H9 (cell line): ENCODE results near the gene TRAF7. TPM values are rescaled to one million over a fixed set of nuclear protein-coding genes. Genes with fewer than 3 reads are reported as not detected.

Experiments
- DNase-seq: peaks from one replicate; pipeline ENCODE4 v3.0.0-alpha.2; 2017
- H2AFZ ChIP-seq: one replicate; pipeline ENCODE4 v1.6.1; 2013; ENCODE audit warnings: mild to moderate bottlenecking, low read length, control low read depth, moderate library complexity
- H2AK5ac ChIP-seq: 2 replicates; pipeline ENCODE4 v1.6.1; 2013; ENCODE audit warnings: low read length, control low read depth, mixed read lengths; ENCODE audit not compliant: insufficient read length
- H2BK120ac ChIP-seq: one replicate; pipeline ENCODE4 v1.6.1; 2013; ENCODE audit warnings: low read depth, mild to moderate bottlenecking, low read length, control low read depth, inconsistent platforms; ENCODE audit not compliant: poor library complexity, severe bottlenecking
- H2BK12ac ChIP-seq: 2 replicates; pipeline ENCODE4 v1.6.1; 2013; ENCODE audit warnings: low read length, control low read depth, mixed read lengths, low read depth; ENCODE audit not compliant: insufficient read length
- H2BK15ac ChIP-seq: 2 replicates; pipeline ENCODE4 v1.6.1; 2013; ENCODE audit warnings: low read depth, low read length, control low read depth
- H2BK20ac ChIP-seq: one replicate; pipeline ENCODE4 v1.6.1; 2013; ENCODE audit warnings: low read depth, mild to moderate bottlenecking, low read length, control low read depth, inconsistent platforms; ENCODE audit not compliant: poor library complexity, severe bottlenecking
- H2BK5ac ChIP-seq: 2 replicates; pipeline ENCODE4 v1.6.1; 2013; ENCODE audit warnings: low read length, control low read depth, mixed read lengths; ENCODE audit not compliant: insufficient read length
- H3K14ac ChIP-seq: 2 replicates; pipeline ENCODE4 v1.6.1; 2013; ENCODE audit warnings: low read length, control low read depth; ENCODE audit not compliant: insufficient read depth
- H3K18ac ChIP-seq: 2 replicates; pipeline ENCODE4 v1.6.1; 2013; ENCODE audit warnings: low read depth, mild to moderate bottlenecking, mixed read lengths, low read length, control low read depth; ENCODE audit not compliant: insufficient read length
- H3K23ac ChIP-seq: 2 replicates; pipeline ENCODE4 v1.6.1; 2013; ENCODE audit warnings: low read length, control low read depth, mixed read lengths, low read depth; ENCODE audit not compliant: insufficient read length
- H3K23me2 ChIP-seq: 2 replicates; pipeline ENCODE4 v1.6.1; 2013; ENCODE audit warnings: low read depth, mild to moderate bottlenecking, mixed read lengths, low read length, control low read depth; ENCODE audit not compliant: insufficient read length, poor library complexity, severe bottlenecking
- H3K27ac ChIP-seq: 2 replicates; pipeline ENCODE4 v1.5.1; 2013; ENCODE audit warnings: low read length, control low read depth, mixed read lengths, low read depth; ENCODE audit not compliant: insufficient read length
- H3K27me3 ChIP-seq: 2 replicates; pipeline ENCODE4 v1.6.1; 2013; ENCODE audit warnings: low read length, control low read depth, inconsistent platforms; ENCODE audit not compliant: insufficient read depth
- H3K4ac ChIP-seq: 2 replicates; pipeline ENCODE4 v1.6.1; 2013; ENCODE audit warnings: low read depth, mild to moderate bottlenecking, control low read depth, inconsistent platforms, low read length, moderate library complexity
- H3K4me1 ChIP-seq: 2 replicates; pipeline ENCODE4 v1.6.1; 2013; ENCODE audit warnings: low read length, control low read depth, inconsistent platforms; ENCODE audit not compliant: insufficient read depth
- H3K4me2 ChIP-seq: 2 replicates; pipeline ENCODE4 v1.6.1; 2013; ENCODE audit warnings: low read length, control low read depth, mixed read lengths; ENCODE audit not compliant: insufficient read length, insufficient read depth
- H3K56ac ChIP-seq: 2 replicates; pipeline ENCODE4 v1.6.1; 2013; ENCODE audit warnings: low read depth, mild to moderate bottlenecking, mixed read lengths, low read length, control low read depth; ENCODE audit not compliant: insufficient read length
- H3K79me1 ChIP-seq: 2 replicates; pipeline ENCODE4 v1.6.1; 2013; ENCODE audit warnings: low read depth, mild to moderate bottlenecking, moderate library complexity, low read length, control low read depth, inconsistent platforms; ENCODE audit not compliant: insufficient read depth, poor library complexity, severe bottlenecking
- H3K79me2 ChIP-seq: 2 replicates; pipeline ENCODE4 v1.6.1; 2013; ENCODE audit warnings: low read length, control low read depth, inconsistent platforms; ENCODE audit not compliant: insufficient read depth
- H3K9ac ChIP-seq: 2 replicates; pipeline ENCODE4 v1.6.1; 2013; ENCODE audit warnings: low read length, control low read depth, mixed read lengths; ENCODE audit not compliant: insufficient read length; ENCODE audit errors: extremely low read depth
- H3K9me3 ChIP-seq: one replicate; pipeline ENCODE4 v1.6.1; 2013; ENCODE audit warnings: low read depth, low read length, inconsistent platforms; ENCODE audit not compliant: control insufficient read depth
- H3T11ph ChIP-seq: one replicate; pipeline ENCODE4 v1.6.1; 2013; ENCODE audit warnings: mild to moderate bottlenecking, low read length, control low read depth, inconsistent platforms
- H4K20me1 ChIP-seq: one replicate; pipeline ENCODE4 v1.6.1; 2013; ENCODE audit not compliant: control insufficient read depth, insufficient read length, insufficient read depth
- H4K5ac ChIP-seq: 2 replicates; pipeline ENCODE4 v1.6.1; 2013; ENCODE audit warnings: low read depth, mild to moderate bottlenecking, mixed read lengths, low read length, control low read depth; ENCODE audit not compliant: insufficient read length
- H4K8ac ChIP-seq: replicated peaks from 2 replicates; pipeline ENCODE4 v1.6.1; 2013; ENCODE audit warnings: low read length, control low read depth, mixed read lengths, low read depth; ENCODE audit not compliant: insufficient read length
- H4K91ac ChIP-seq: 2 replicates; pipeline ENCODE4 v1.6.1; 2013; ENCODE audit warnings: low read depth, mild to moderate bottlenecking, moderate library complexity, mixed read lengths, low read length, control low read depth; ENCODE audit not compliant: insufficient read length
- H3K27ac Mint-ChIP-seq, 3 experiments: 2 replicates in 2 of 3; 3 replicates in 1 of 3; pipeline ENCODE4 v1.8.0; 2020 to 2021; ENCODE audit warnings: mixed read lengths in 3 of 3, mild to moderate bottlenecking in 1 of 3, moderate library complexity in 1 of 3
- H3K27me3 Mint-ChIP-seq: 2 replicates; pipeline ENCODE4 v1.8.0; 2021; ENCODE audit warnings: low read depth, mild to moderate bottlenecking, moderate library complexity, mixed read lengths
- H3K36me3 Mint-ChIP-seq, 3 experiments: 2 replicates in 2 of 3; 3 replicates in 1 of 3; pipeline ENCODE4 v1.8.0; 2020 to 2021; ENCODE audit warnings: low read depth in 3 of 3, mixed read lengths in 3 of 3; ENCODE audit not compliant: insufficient read depth in 1 of 3
- H3K4me1 Mint-ChIP-seq, 2 experiments: 2 replicates each; pipeline ENCODE4 v1.8.0; 2020; ENCODE audit warnings: mixed read lengths in 2 of 2
- H3K4me3 Mint-ChIP-seq, 2 experiments: 2 replicates in 1 of 2; 3 replicates in 1 of 2; pipeline ENCODE4 v1.8.0; 2020 to 2021; ENCODE audit warnings: mild to moderate bottlenecking in 2 of 2, mixed read lengths in 2 of 2, moderate library complexity in 1 of 2
- H3K9me3 Mint-ChIP-seq, 2 experiments: 2 replicates in 1 of 2; 3 replicates in 1 of 2; pipeline ENCODE4 v1.8.0; 2020; ENCODE audit warnings: mild to moderate bottlenecking in 2 of 2, mixed read lengths in 2 of 2, moderate library complexity in 1 of 2
- whole genome bisulfite sequencing: extraction: QIAGEN DNeasy Blood & Tissue Kit; methylation state at CpG from one replicate; pipeline ENCODE4 v1.1.7; 2013; ENCODE audit warnings: missing lambda C conversion rate, low lambda C conversion rate, mixed read lengths; ENCODE audit not compliant: insufficient read length; ENCODE audit errors: extremely low coverage; 5-methylcytosine and 5-hydroxymethylcytosine counted together
- total RNA-seq: library from RNA; stranded (reverse); gene quantifications from 2 replicates; pipeline ENCODE4 v1.2.1, GENCODE V29; 2021
- TF ChIP-seq, protein P1 (sequence below): fragments of 200-600 bp; sonication (generic); conservative IDR thresholded peaks from 3 replicates; pipeline ENCODE4 v1.8.0; 2021; ENCODE audit warnings: antibody characterized with exemption, mild to moderate bottlenecking

TRAF7 gene
- total RNA-seq, 1 experiment from 2014 or later, result 108 TPM

DNA sequence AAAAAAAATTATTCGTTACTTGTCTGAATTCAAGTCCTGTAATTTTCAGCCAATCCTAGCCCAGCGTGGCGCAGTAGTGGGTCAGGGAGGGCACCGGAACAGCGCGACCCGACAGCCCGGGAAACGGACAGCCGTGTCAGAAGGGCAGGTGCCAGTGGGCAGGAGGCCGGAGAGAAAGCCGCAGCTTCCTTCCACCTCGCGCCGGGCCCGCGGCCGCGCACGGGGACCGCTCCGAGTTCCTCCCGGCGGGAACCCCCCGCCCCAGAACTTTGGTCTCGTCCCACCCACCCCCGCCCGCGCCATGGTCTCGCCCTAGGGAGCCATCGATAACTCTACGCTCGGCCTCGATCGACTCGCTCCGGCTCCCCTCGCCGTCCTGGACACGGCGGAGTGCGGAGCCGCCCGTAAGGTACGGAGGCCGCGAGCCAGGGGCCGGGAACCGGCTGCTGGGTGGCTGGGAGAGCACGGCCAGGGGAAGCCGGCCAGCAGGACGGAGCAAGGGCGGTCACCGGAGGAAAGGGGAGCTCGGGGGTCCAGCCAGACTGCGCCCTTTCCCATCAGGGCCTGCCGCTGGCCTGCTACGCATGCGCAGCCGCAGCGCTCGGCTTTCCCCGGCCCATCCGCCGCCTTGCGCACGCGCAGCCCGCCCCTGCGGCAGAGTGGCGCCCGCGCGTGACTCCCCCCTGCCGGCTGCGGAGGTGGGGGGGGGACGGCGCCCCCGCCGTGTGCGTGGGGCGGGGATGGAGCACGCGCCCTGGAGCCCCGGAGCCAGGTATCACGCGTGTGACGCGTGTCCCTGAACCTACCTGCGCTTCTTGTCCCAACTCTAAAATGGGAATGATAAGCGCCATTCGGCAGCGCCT is 49.8 kb downstream of the TRAF7 start, which contains the start of gene MLST8:
Gene MLST8, plus strand, starts transcription at position 351 of the 863 bp plus-strand sequence. CDS start 632 bp downstream, outside the sequence.
- TF ChIP-seq, protein P1, sequence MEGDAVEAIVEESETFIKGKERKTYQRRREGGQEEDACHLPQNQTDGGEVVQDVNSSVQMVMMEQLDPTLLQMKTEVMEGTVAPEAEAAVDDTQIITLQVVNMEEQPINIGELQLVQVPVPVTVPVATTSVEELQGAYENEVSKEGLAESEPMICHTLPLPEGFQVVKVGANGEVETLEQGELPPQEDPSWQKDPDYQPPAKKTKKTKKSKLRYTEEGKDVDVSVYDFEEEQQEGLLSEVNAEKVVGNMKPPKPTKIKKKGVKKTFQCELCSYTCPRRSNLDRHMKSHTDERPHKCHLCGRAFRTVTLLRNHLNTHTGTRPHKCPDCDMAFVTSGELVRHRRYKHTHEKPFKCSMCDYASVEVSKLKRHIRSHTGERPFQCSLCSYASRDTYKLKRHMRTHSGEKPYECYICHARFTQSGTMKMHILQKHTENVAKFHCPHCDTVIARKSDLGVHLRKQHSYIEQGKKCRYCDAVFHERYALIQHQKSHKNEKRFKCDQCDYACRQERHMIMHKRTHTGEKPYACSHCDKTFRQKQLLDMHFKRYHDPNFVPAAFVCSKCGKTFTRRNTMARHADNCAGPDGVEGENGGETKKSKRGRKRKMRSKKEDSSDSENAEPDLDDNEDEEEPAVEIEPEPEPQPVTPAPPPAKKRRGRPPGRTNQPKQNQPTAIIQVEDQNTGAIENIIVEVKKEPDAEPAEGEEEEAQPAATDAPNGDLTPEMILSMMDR, result 0 out of 3 replicates have a peak, but pooled peaks have one; percentile 21
- H3K27ac ChIP-seq, result no peak within 1 kb of the TSS
- no peak within 1 kb of the TSS for H3T11ph ChIP-seq
- no peak within 1 kb of the TSS for H2BK120ac ChIP-seq
- no peak within 1 kb of the TSS for H3K56ac ChIP-seq
- H3K79me2 ChIP-seq, result no peaks in the 10 kb centered on the region
- H3K23ac ChIP-seq, result no peak within 1 kb of the TSS
- H2BK5ac ChIP-seq, result no peak within 1 kb of the TSS
- no peak within 1 kb of the TSS for H4K5ac ChIP-seq
- H2BK12ac ChIP-seq, result no peak within 1 kb of the TSS
- no peak within 1 kb of the TSS for H2AK5ac ChIP-seq
- H3K4me2 ChIP-seq, result peak within 1 kb of the TSS; percentile 80
- peak within 1 kb of the TSS; percentile 97 for H3K14ac ChIP-seq
- no CpG with 5 or more reads among the region's 93 CpGs for WGBS
- Mint-ChIP-seq H3K4me3 (peak within 1 kb of the TSS; percentile 76 to 84), H3K27me3 (peaks cover 31% of the 10 kb centered on the region), H3K36me3 (peaks cover 7 to 28% (median 28%) of the 10 kb centered on the region in 3 experiments; a peak in 6 of 7 replicates), H3K4me1 (peaks cover 6 to 9% of the 10 kb centered on the region in 2 experiments), H3K9me3 (peaks cover 0 to 9% of the 10 kb centered on the region in 2 experiments; a peak in 1 of 5 replicates), H3K27ac (peak within 1 kb of the TSS in 1 of 3 experiments; percentile 65; a peak in 2 of 7 replicates)
- H3K9ac ChIP-seq, result peak within 1 kb of the TSS; percentile 88
- peaks cover 12% of the 10 kb centered on the region for H3K23me2 ChIP-seq
- H3K18ac ChIP-seq, result peak within 1 kb of the TSS; percentile 96
- H4K8ac ChIP-seq, result no peak within 1 kb of the TSS
- no peak within 1 kb of the TSS for H2AFZ ChIP-seq
- no peaks in the 10 kb centered on the region for H4K20me1 ChIP-seq
- H2BK20ac ChIP-seq, result no peak within 1 kb of the TSS
- H4K91ac ChIP-seq, result no peak within 1 kb of the TSS
- no peaks in the 10 kb centered on the region for H3K79me1 ChIP-seq
- H2BK15ac ChIP-seq, result no peak within 1 kb of the TSS
- no peaks in the 10 kb centered on the region for H3K9me3 ChIP-seq
- H3K27me3 ChIP-seq, result no peaks in the 10 kb centered on the region
- no peaks in the 10 kb centered on the region; the same call in 1 of the 2 replicates for H3K4me1 ChIP-seq
- DNase-seq, result peak; percentile 79
- H3K4ac ChIP-seq, result no peak within 1 kb of the TSS
